Panc1 (cell line): ENCODE measurements around the gene PDYN.

Experiments used
- CTCF ChIP-seq: fragments of 450-650 bp; IDR thresholded peaks from 2 replicates; pipeline ENCODE4 v1.5.1; 2017; ENCODE audit warnings: mild to moderate bottlenecking
- POLR2AphosphoS5 ChIP-seq: IDR thresholded peaks from 2 replicates; pipeline ENCODE4 v1.6.1; 2012; ENCODE audit warnings: mild to moderate bottlenecking, low read depth, low read length, moderate library complexity
- SIN3A ChIP-seq: IDR thresholded peaks from 2 replicates; pipeline ENCODE4 v1.6.1; 2012; ENCODE audit warnings: low read depth, mild to moderate bottlenecking, low read length, moderate library complexity, borderline replicate concordance; ENCODE audit not compliant: insufficient read depth
- TF ChIP-seq, protein P1 (sequence below), 2 experiments: IDR thresholded peaks; 2 replicates each; pipeline ENCODE4 v1.6.1; 2011 to 2012; ENCODE audit warnings: low read depth in 2 of 2, control low read depth in 1 of 2, low read length in 1 of 2, mild to moderate bottlenecking in 1 of 2, moderate library complexity in 1 of 2; ENCODE audit not compliant: insufficient read depth in 1 of 2

DNA sequence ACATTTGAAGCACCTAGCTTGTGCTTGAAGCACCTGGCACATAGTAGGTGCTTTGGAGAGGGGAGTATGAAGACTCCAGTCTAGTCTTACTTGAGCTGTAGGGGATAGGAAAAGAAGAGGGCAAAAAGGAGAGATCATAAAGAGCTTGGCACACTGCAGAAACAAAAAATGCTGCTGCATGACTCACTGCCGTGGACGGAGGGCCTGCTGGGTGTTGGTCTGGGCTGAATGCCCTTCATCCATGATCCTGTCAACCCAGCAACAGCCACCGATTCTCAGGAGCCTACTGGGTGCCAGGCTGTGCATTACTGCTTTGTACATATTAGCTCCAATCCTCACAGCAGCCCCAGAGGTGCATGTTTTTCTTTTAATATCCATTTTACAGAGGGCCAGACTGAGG, 6.0 kb downstream of the PDYN start:
- TF ChIP-seq CTCF (no peak), POLR2AphosphoS5 (no peak), SIN3A (no peak)
- TF ChIP-seq, protein P1, sequence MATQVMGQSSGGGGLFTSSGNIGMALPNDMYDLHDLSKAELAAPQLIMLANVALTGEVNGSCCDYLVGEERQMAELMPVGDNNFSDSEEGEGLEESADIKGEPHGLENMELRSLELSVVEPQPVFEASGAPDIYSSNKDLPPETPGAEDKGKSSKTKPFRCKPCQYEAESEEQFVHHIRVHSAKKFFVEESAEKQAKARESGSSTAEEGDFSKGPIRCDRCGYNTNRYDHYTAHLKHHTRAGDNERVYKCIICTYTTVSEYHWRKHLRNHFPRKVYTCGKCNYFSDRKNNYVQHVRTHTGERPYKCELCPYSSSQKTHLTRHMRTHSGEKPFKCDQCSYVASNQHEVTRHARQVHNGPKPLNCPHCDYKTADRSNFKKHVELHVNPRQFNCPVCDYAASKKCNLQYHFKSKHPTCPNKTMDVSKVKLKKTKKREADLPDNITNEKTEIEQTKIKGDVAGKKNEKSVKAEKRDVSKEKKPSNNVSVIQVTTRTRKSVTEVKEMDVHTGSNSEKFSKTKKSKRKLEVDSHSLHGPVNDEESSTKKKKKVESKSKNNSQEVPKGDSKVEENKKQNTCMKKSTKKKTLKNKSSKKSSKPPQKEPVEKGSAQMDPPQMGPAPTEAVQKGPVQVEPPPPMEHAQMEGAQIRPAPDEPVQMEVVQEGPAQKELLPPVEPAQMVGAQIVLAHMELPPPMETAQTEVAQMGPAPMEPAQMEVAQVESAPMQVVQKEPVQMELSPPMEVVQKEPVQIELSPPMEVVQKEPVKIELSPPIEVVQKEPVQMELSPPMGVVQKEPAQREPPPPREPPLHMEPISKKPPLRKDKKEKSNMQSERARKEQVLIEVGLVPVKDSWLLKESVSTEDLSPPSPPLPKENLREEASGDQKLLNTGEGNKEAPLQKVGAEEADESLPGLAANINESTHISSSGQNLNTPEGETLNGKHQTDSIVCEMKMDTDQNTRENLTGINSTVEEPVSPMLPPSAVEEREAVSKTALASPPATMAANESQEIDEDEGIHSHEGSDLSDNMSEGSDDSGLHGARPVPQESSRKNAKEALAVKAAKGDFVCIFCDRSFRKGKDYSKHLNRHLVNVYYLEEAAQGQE (IDR thresholded peaks at IDR 0.05; ENCODE audit: insufficient read depth in 1 of 2, low read depth in 2 of 2, low read length in 1 of 2) = no peak
